Measurements from ENCODE around the gene SLC17A2.

GRCh38 chr6:25952535-25952934, 22.0 kb upstream of the SLC17A2 start:
- TF ChIP-seq, protein P1, sequence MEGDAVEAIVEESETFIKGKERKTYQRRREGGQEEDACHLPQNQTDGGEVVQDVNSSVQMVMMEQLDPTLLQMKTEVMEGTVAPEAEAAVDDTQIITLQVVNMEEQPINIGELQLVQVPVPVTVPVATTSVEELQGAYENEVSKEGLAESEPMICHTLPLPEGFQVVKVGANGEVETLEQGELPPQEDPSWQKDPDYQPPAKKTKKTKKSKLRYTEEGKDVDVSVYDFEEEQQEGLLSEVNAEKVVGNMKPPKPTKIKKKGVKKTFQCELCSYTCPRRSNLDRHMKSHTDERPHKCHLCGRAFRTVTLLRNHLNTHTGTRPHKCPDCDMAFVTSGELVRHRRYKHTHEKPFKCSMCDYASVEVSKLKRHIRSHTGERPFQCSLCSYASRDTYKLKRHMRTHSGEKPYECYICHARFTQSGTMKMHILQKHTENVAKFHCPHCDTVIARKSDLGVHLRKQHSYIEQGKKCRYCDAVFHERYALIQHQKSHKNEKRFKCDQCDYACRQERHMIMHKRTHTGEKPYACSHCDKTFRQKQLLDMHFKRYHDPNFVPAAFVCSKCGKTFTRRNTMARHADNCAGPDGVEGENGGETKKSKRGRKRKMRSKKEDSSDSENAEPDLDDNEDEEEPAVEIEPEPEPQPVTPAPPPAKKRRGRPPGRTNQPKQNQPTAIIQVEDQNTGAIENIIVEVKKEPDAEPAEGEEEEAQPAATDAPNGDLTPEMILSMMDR (conservative IDR thresholded peaks at IDR 0.05): no peak
- no peak for TF ChIP-seq EZH2 (IDR thresholded peaks at IDR 0.05; ENCODE audit: low read depth)

Measured in PC-9 (cell line).